ENCODE data around the gene SH3RF1.

The SH3RF1 gene

GRCh38 chr4:169248645-169249044 lies 22.1 kb downstream of the SH3RF1 start:
- H2AFZ ChIP-seq (ENCODE audit: low read depth, low read length): no peak overlapping the region
- no peak for DNase-seq
- no peaks in the 10 kb centered on the region for H3K27me3 ChIP-seq (ENCODE audit: insufficient read depth, low read length, poor library complexity)

GRCh38 chr4:169246957-169247396 lies 23.8 kb downstream of the SH3RF1 start:
- Histone ChIP-seq H3K36me3 (ENCODE audit: insufficient read depth, low read length) (no peaks in the 10 kb centered on the region), H3K9me3 (ENCODE audit: insufficient read depth, low read length, severe bottlenecking) (no peaks in the 10 kb centered on the region), H3K27ac (ENCODE audit: low read length) (no peak overlapping the region), H3K9ac (ENCODE audit: low read depth, low read length) (no peak overlapping the region), H3K4me3 (ENCODE audit: low read depth in 1 of 2, low read length in 2 of 2) (no peak overlapping the region), H3K4me1 (ENCODE audit: insufficient read depth, low read length) (no peaks in the 10 kb centered on the region), H3K79me2 (ENCODE audit: insufficient read depth, low read length) (no peaks in the 10 kb centered on the region), H3K4me2 (ENCODE audit: insufficient read depth, low read length) (no peak overlapping the region), H3K27me3 (ENCODE audit: insufficient read depth, low read length, poor library complexity) (no peaks in the 10 kb centered on the region), H2AFZ (ENCODE audit: low read depth, low read length) (no peak overlapping the region), H4K20me1 (ENCODE audit: insufficient read depth, low read length) (no peaks in the 10 kb centered on the region; the same call in 1 of the 2 replicates)
- TF ChIP-seq CTCF (IDR thresholded peaks at IDR 0.05; ENCODE audit: borderline replicate concordance, extremely low read depth, low read length, poor library complexity, severe bottlenecking): no peak
- no peak for TF ChIP-seq EZH2 (IDR thresholded peaks at IDR 0.05; ENCODE audit: borderline replicate concordance, low read depth, low read length, severe bottlenecking)
- ATAC-seq (ENCODE audit: insufficient read depth, low read depth) (no peak), DNase-seq (no peak)

More at GRCh38 chr4:169248645-169249044, 22.1 kb downstream of the SH3RF1 start:
- Histone ChIP-seq H3K9me3 (ENCODE audit: insufficient read depth, low read length, severe bottlenecking) (no peaks in the 10 kb centered on the region), H3K4me3 (ENCODE audit: low read depth in 1 of 2, low read length in 2 of 2) (no peak overlapping the region), H3K27ac (ENCODE audit: low read length) (no peak overlapping the region), H4K20me1 (ENCODE audit: insufficient read depth, low read length) (no peaks in the 10 kb centered on the region), H3K9ac (ENCODE audit: low read depth, low read length) (no peak overlapping the region), H3K4me1 (ENCODE audit: insufficient read depth, low read length) (no peaks in the 10 kb centered on the region), H3K79me2 (ENCODE audit: insufficient read depth, low read length) (no peaks in the 10 kb centered on the region), H3K4me2 (ENCODE audit: insufficient read depth, low read length) (no peak overlapping the region), H3K36me3 (ENCODE audit: insufficient read depth, low read length) (no peaks in the 10 kb centered on the region)
- ATAC-seq (ENCODE audit: insufficient read depth, low read depth): no peak
- TF ChIP-seq CTCF (IDR thresholded peaks at IDR 0.05; ENCODE audit: borderline replicate concordance, extremely low read depth, low read length, poor library complexity, severe bottlenecking) (no peak), EZH2 (IDR thresholded peaks at IDR 0.05; ENCODE audit: borderline replicate concordance, low read depth, low read length, severe bottlenecking) (no peak)

GRCh38 chr4:169246279-169246678 lies 24.5 kb downstream of the SH3RF1 start:
- no peaks in the 10 kb centered on the region for H3K9me3 ChIP-seq (ENCODE audit: insufficient read depth, low read length, severe bottlenecking)
- no peaks in the 10 kb centered on the region for H3K36me3 ChIP-seq (ENCODE audit: insufficient read depth, low read length)
- no peak overlapping the region for H3K27ac ChIP-seq (ENCODE audit: low read length)
- no peaks in the 10 kb centered on the region for H3K4me1 ChIP-seq (ENCODE audit: insufficient read depth, low read length)
- H3K4me2 ChIP-seq (ENCODE audit: insufficient read depth, low read length): no peak overlapping the region
- no peaks in the 10 kb centered on the region; the same call in 1 of the 2 replicates for H4K20me1 ChIP-seq (ENCODE audit: insufficient read depth, low read length)
- H3K27me3 ChIP-seq (ENCODE audit: insufficient read depth, low read length, poor library complexity): no peaks in the 10 kb centered on the region
- TF ChIP-seq EZH2 (IDR thresholded peaks at IDR 0.05; ENCODE audit: borderline replicate concordance, low read depth, low read length, severe bottlenecking) (no peak), CTCF (IDR thresholded peaks at IDR 0.05; ENCODE audit: borderline replicate concordance, extremely low read depth, low read length, poor library complexity, severe bottlenecking) (no peak)
- ATAC-seq (ENCODE audit: insufficient read depth, low read depth) (no peak), DNase-seq (no peak)
- no peak overlapping the region for H3K9ac ChIP-seq (ENCODE audit: low read depth, low read length)
- no peaks in the 10 kb centered on the region for H3K79me2 ChIP-seq (ENCODE audit: insufficient read depth, low read length)
- no peak overlapping the region for H3K4me3 ChIP-seq (ENCODE audit: low read depth in 1 of 2, low read length in 2 of 2)
- H2AFZ ChIP-seq (ENCODE audit: low read depth, low read length): no peak overlapping the region

- H3K79me2 ChIP-seq (ENCODE audit: insufficient read depth, low read length): no peaks in the 10 kb centered on the region
Observed at GRCh38 chr4:169245061-169245460, 25.7 kb downstream of the SH3RF1 start.

More at GRCh38 chr4:169245061-169245460, 25.7 kb downstream of the SH3RF1 start:
- TF ChIP-seq CTCF (IDR thresholded peaks at IDR 0.05; ENCODE audit: borderline replicate concordance, extremely low read depth, low read length, poor library complexity, severe bottlenecking): no peak
- no peak for TF ChIP-seq EZH2 (IDR thresholded peaks at IDR 0.05; ENCODE audit: borderline replicate concordance, low read depth, low read length, severe bottlenecking)
- ATAC-seq (ENCODE audit: insufficient read depth, low read depth) (no peak), DNase-seq (no peak)
- no peaks in the 10 kb centered on the region for H3K9me3 ChIP-seq (ENCODE audit: insufficient read depth, low read length, severe bottlenecking)
- H3K36me3 ChIP-seq (ENCODE audit: insufficient read depth, low read length): no peaks in the 10 kb centered on the region
- no peak overlapping the region for H3K9ac ChIP-seq (ENCODE audit: low read depth, low read length)
- H3K4me1 ChIP-seq (ENCODE audit: insufficient read depth, low read length): no peaks in the 10 kb centered on the region
- no peaks in the 10 kb centered on the region; the same call in 1 of the 2 replicates for H4K20me1 ChIP-seq (ENCODE audit: insufficient read depth, low read length)
- no peak overlapping the region for H3K4me3 ChIP-seq (ENCODE audit: low read depth in 1 of 2, low read length in 2 of 2)
- no peak overlapping the region for H3K27ac ChIP-seq (ENCODE audit: low read length)
- no peak overlapping the region for H2AFZ ChIP-seq (ENCODE audit: low read depth, low read length)
- H3K4me2 ChIP-seq (ENCODE audit: insufficient read depth, low read length): no peak overlapping the region
- no peaks in the 10 kb centered on the region for H3K27me3 ChIP-seq (ENCODE audit: insufficient read depth, low read length, poor library complexity)

Data from DND-41 (cell line).